Ascending aorta (tissue), 2 donors: ENCODE results near the gene OR1I1. TPM values are rescaled to one million over a fixed set of nuclear protein-coding genes. Genes with fewer than 3 reads are reported as not detected.
A peak's percentile ranks its signal among the peaks of the same experiment; 100 is the strongest.

Experiments
- DNase-seq, 2 donors: peaks; one replicate each; pipeline ENCODE4 v3.0.0-alpha.2; 2019; ENCODE audit warnings: low spot score in 2 of 2
- H3K27ac ChIP-seq, 2 donors: fragments of 200-600 bp; sonication (generic); one replicate each; pipeline ENCODE4 v1.5.1; 2016 to 2017; ENCODE audit warnings: mild to moderate bottlenecking in 1 of 2
- H3K27me3 ChIP-seq: fragments of 200-600 bp; sonication (generic); one replicate; pipeline ENCODE4 v1.5.1; 2017
- H3K36me3 ChIP-seq, 2 donors: fragments of 200-600 bp; sonication (generic); one replicate each; pipeline ENCODE4 v1.5.1; 2016
- H3K4me1 ChIP-seq, 2 donors: fragments of 200-600 bp; sonication (generic); one replicate each; pipeline ENCODE4 v1.5.1; 2016 to 2017; ENCODE audit warnings: mild to moderate bottlenecking in 1 of 2
- H3K4me3 ChIP-seq, 2 donors: fragments of 200-600 bp; sonication (generic); one replicate each; pipeline ENCODE4 v1.5.1; 2016 to 2017; ENCODE audit warnings: mild to moderate bottlenecking in 1 of 2
- H3K9me3 ChIP-seq, 2 donors: fragments of 200-600 bp; sonication (generic); one replicate each; pipeline ENCODE4 v1.5.1; 2016
- CTCF ChIP-seq, 3 experiments: fragments of 200-600 bp in 2 of 3; fragments of 450-650 bp in 1 of 3; sonication (generic) in 2 of 3; IDR thresholded peaks; one replicate each; pipeline ENCODE4 v1.5.1; 2016 to 2019; ENCODE audit warnings: antibody characterized with exemption in 3 of 3, mild to moderate bottlenecking in 1 of 3, moderate library complexity in 1 of 3
- intact Hi-C: fragments of 100-400 bp; cut with DNase I; formaldehyde crosslinking; loops from one replicate; pipeline ENCODE4 v1.15.1; 2023
- total RNA-seq: library from RNA; depleted of rRNA; stranded (reverse); fragments of >200 nt; gene quantifications from one replicate; pipeline ENCODE4 v1.1.0, GENCODE V29; 2016

Gene OR1I1
- total RNA-seq, 1 donor from 2014 or later = not detected

- H3K27me3 ChIP-seq = no peaks in the 10 kb centered on the region
- intact Hi-C loops = loop anchor here (1.0 to 5.0 kb wide), 4 partner anchors 18 to 327 kb away; partner anchors contain the start of gene SYDE1
- peak overlapping the region; percentile 60 to 84 for H3K4me3 ChIP-seq
- no peak for TF ChIP-seq CTCF (IDR thresholded peaks at IDR 0.05)
- peaks cover 17 to 19% of the 10 kb centered on the region in 2 donors for H3K36me3 ChIP-seq
- peak; percentile 95 to 99 for DNase-seq
- H3K4me1 ChIP-seq = peaks cover 3 to 12% of the 10 kb centered on the region in 2 donors
- H3K9me3 ChIP-seq = no peaks in the 10 kb centered on the region
- H3K27ac ChIP-seq = peak overlapping the region; percentile 81 to 89
Observed at GRCh38 chr19:15125232-15126067, 43.4 kb downstream of the OR1I1 start.

GRCh38 chr19:15126131-15126910 is 44.3 kb downstream of the OR1I1 start:
- no peak for TF ChIP-seq CTCF (IDR thresholded peaks at IDR 0.05)

GRCh38 chr19:15128162-15128770 is 46.3 kb downstream of the OR1I1 start:
- Histone ChIP-seq H3K4me3 (no peak overlapping the region), H3K27ac (no peak overlapping the region), H3K36me3 (no peaks in the 10 kb centered on the region), H3K27me3 (no peaks in the 10 kb centered on the region), H3K4me1 (peaks cover 3 to 12% of the 10 kb centered on the region in 2 donors), H3K9me3 (no peaks in the 10 kb centered on the region)
- intact Hi-C loops = loop anchor here (5.0 kb wide), 2 partner anchors 124 to 324 kb away; no protein-coding TSS in a partner anchor
- TF ChIP-seq CTCF (IDR thresholded peaks at IDR 0.05) = no peak
- peak in 1 of 2 donors; percentile 5 for DNase-seq

More at GRCh38 chr19:15126131-15126910, 44.3 kb downstream of the OR1I1 start:
- peak in 1 of 2 donors; percentile 5 for DNase-seq
- H3K4me3 ChIP-seq = peak overlapping the region; percentile 60 to 84
- H3K4me1 ChIP-seq = peaks cover 3 to 12% of the 10 kb centered on the region in 2 donors
- peaks cover 8 to 11% of the 10 kb centered on the region in 2 donors for H3K36me3 ChIP-seq
- intact Hi-C loops = loop anchor here (5.0 kb wide), 2 partner anchors 126 to 326 kb away; no protein-coding TSS in a partner anchor
- peak overlapping the region in 1 of 2 donors; percentile 89 for H3K27ac ChIP-seq
- no peaks in the 10 kb centered on the region for H3K27me3 ChIP-seq
- no peaks in the 10 kb centered on the region for H3K9me3 ChIP-seq

GRCh38 chr19:15129856-15130585 is 48.0 kb downstream of the OR1I1 start:
- Histone ChIP-seq H3K4me1 (peaks cover 0 to under 1% of the 10 kb centered on the region in 2 donors), H3K27ac (no peak overlapping the region), H3K36me3 (no peaks in the 10 kb centered on the region), H3K4me3 (no peak overlapping the region), H3K27me3 (no peaks in the 10 kb centered on the region), H3K9me3 (no peaks in the 10 kb centered on the region)
- DNase-seq = no peak
- intact Hi-C loops = loop anchor here (5.0 kb wide), 2 partner anchors 122 to 322 kb away; no protein-coding TSS in a partner anchor
- TF ChIP-seq CTCF (IDR thresholded peaks at IDR 0.05) = no peak
